Lower leg skin (tissue), 4 donors: ENCODE data around the gene FARP1. TPM values are rescaled to one million over a fixed set of nuclear protein-coding genes. Genes with fewer than 3 reads are reported as not detected.

Experiments used
- DNase-seq, 2 donors: peaks; one replicate each; pipeline ENCODE4 v3.0.0-alpha.2; 2019; ENCODE audit warnings: low spot score in 2 of 2
- H3K4me3 ChIP-seq: fragments of 200-600 bp; sonication (generic); 2 replicates; pipeline ENCODE4 v1.5.1; 2017; ENCODE audit warnings: mild to moderate bottlenecking, low read depth; ENCODE audit not compliant: poor library complexity, severe bottlenecking
- POLR2A ChIP-seq, 2 donors: fragments of 450-650 bp; IDR thresholded peaks; one replicate each; pipeline ENCODE4 v1.6.1; 2016 to 2017; ENCODE audit warnings: antibody characterized with exemption in 2 of 2, mild to moderate bottlenecking in 1 of 2, moderate library complexity in 1 of 2
- WGBS, 2 donors: methylation state at CpG; one replicate each; pipeline ENCODE4 v1.1.5; 2018; 5-methylcytosine and 5-hydroxymethylcytosine counted together
- intact Hi-C: fragments of 100-400 bp; cut with DNase I; formaldehyde crosslinking; loops from one replicate; pipeline ENCODE4 v1.15.0; 2023; ENCODE audit warnings: low total_unique reads
- total RNA-seq, 4 donors: library from RNA; depleted of rRNA; stranded (reverse); fragments of >200 nt; gene quantifications; one replicate each; pipeline ENCODE4 v1.1.0, GENCODE V29; 2016
- TF ChIP-seq, protein P1 (sequence below), 3 donors: fragments of 450-650 bp; IDR thresholded peaks; one replicate each; pipeline ENCODE4 v1.5.1; 2016; ENCODE audit warnings: antibody characterized with exemption in 3 of 3, mild to moderate bottlenecking in 3 of 3, moderate library complexity in 2 of 3

Gene FARP1
- total RNA-seq, 4 donors from 2014 or later: 4.9 to 26.2 (median 13.3) TPM

DNA sequence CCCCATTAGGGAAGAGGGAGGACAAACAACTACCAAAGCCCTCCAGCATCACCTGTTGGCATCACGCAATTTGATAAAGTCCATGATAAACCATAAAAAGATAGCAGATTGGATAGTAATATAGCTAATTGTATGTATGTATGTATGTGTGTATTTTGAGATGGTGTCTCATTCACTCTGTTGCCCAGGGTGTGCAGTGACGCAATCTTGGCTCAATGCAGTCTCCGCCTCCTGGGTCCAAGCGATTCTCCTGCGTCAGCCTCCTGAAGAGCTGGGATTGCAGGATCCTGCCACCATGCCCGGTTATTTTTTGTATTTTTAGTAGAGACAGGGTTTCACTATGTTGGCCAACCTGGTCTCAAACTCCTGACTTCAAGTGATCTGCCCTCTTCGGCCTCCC, 108.8 kb downstream of the FARP1 start:
- no peak overlapping the region for H3K4me3 ChIP-seq
- no peak for TF ChIP-seq POLR2A (IDR thresholded peaks at IDR 0.05)
- TF ChIP-seq, protein P1, sequence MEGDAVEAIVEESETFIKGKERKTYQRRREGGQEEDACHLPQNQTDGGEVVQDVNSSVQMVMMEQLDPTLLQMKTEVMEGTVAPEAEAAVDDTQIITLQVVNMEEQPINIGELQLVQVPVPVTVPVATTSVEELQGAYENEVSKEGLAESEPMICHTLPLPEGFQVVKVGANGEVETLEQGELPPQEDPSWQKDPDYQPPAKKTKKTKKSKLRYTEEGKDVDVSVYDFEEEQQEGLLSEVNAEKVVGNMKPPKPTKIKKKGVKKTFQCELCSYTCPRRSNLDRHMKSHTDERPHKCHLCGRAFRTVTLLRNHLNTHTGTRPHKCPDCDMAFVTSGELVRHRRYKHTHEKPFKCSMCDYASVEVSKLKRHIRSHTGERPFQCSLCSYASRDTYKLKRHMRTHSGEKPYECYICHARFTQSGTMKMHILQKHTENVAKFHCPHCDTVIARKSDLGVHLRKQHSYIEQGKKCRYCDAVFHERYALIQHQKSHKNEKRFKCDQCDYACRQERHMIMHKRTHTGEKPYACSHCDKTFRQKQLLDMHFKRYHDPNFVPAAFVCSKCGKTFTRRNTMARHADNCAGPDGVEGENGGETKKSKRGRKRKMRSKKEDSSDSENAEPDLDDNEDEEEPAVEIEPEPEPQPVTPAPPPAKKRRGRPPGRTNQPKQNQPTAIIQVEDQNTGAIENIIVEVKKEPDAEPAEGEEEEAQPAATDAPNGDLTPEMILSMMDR (IDR thresholded peaks at IDR 0.05): no peak
- WGBS, 2 donors: 94 to 96% methylated on average over 7 of the region's 7 CpGs
- DNase-seq: no peak
- intact Hi-C loops: no loop called here

DNA sequence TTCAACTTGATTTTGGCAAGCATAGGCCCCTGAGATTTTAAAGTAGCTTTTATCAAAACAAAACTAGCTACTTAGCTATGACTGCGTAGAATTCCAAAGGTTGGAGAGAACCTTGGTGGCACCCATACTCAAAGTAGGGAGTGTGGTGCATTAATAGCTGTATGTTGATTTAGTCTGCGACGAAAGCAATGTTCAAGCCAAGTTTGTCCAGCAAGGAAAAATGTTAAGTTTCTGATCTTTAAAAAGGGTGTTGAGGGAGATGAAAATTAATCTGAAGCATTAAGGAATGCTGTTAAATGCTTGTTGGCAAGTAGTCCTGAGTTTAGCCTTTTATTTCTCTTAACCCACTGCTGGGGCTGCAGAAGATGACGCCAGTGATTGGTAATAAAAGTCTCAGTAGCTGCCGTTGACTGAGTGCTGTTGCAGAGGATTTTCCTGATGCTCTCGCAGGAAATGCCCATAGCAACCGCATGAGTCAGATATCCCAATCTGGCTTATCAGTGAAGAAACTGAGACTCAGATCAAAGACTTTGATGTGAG, 110.1 kb downstream of the FARP1 start:
- no peak for DNase-seq
- TF ChIP-seq, protein P1 (IDR thresholded peaks at IDR 0.05): no peak
- no peak for TF ChIP-seq POLR2A (IDR thresholded peaks at IDR 0.05)
- 40 to 44% methylated on average over 7 of the region's 7 CpGs for WGBS, 2 donors
- intact Hi-C loops: no loop called here
- H3K4me3 ChIP-seq: no peak overlapping the region

DNA sequence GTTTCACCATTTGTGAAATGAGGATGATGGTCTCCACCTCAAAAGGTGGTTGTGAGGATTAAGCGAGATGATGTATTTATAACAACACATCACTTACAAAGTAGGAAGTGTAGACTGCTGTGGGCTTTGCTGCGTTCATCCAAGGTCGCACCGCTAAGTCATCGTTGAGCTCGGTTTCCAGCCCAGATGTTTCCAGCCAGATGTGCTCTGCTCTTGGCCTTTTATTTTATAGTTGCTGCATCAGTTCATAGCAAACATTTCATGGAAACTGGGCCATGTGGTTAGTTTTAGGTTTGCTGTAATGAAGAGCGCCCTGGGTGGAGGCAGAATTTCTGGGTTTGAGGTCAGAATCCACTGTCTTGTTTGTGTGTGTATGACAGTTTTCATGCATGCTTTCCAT, 110.6 kb downstream of the FARP1 start:
- no peak for TF ChIP-seq POLR2A (IDR thresholded peaks at IDR 0.05)
- TF ChIP-seq, protein P1 (IDR thresholded peaks at IDR 0.05): no peak
- H3K4me3 ChIP-seq: no peak overlapping the region
- 45 to 46% methylated on average over 7 of the region's 7 CpGs for WGBS, 2 donors
- DNase-seq: no peak
- intact Hi-C loops: no loop called here

DNA sequence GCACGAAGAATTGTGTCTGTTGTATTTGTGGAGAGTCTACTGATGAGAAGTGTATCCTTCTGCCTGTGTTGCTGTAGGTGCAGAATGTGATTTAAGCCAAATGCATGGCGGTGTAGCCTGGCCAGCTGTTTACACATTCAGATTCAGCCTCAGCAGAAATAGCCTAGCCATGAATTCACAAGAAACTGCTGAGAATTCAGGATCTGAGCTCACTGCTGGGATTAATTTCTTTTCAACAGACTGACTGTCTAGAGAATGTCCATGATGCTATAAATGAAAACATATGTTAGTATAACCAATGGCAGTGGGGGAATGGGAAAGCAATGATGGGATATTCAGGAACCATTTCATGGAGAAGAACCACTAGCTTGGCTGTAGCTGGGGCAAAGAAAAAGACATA, 111.6 kb downstream of the FARP1 start:
- no peak for DNase-seq
- no peak for TF ChIP-seq POLR2A (IDR thresholded peaks at IDR 0.05)
- TF ChIP-seq, protein P1 (IDR thresholded peaks at IDR 0.05): no peak
- no peak overlapping the region for H3K4me3 ChIP-seq
- 71 to 75% methylated on average over 2 of the region's 2 CpGs for WGBS, 2 donors
- intact Hi-C loops: no loop called here

GRCh38 chr13:98258226-98258625, 115.3 kb downstream of the FARP1 start:
- intact Hi-C loops: no loop called here
- no peak overlapping the region for H3K4me3 ChIP-seq
- WGBS, 2 donors: 92% methylated on average over 4 of the region's 4 CpGs
- TF ChIP-seq, protein P1 (IDR thresholded peaks at IDR 0.05): no peak
- no peak for TF ChIP-seq POLR2A (IDR thresholded peaks at IDR 0.05)
- no peak for DNase-seq
